ENCODE data around the gene KRT76.
"Not testable (repeated sequence)": the region's sequence is repeated elsewhere in the genome, so short reads cannot be mapped to it uniquely, and the experiment has no call there.

KRT76 gene

GRCh38 chr12:52765702-52766101, 11.4 kb downstream of the KRT76 start:
- TF ChIP-seq CTCF (IDR thresholded peaks at IDR 0.05; ENCODE audit: borderline replicate concordance, insufficient read depth, low read depth, low read length) = no peak
- H3K4me3 ChIP-seq (ENCODE audit: low read depth, low read length) = no peak overlapping the region

GRCh38 chr12:52763991-52764390, 13.2 kb downstream of the KRT76 start:
- H3K4me3 ChIP-seq (ENCODE audit: low read depth, low read length) = no peak overlapping the region
- no peak for TF ChIP-seq CTCF (IDR thresholded peaks at IDR 0.05; ENCODE audit: borderline replicate concordance, insufficient read depth, low read depth, low read length)

- no peak for TF ChIP-seq CTCF (IDR thresholded peaks at IDR 0.05; ENCODE audit: borderline replicate concordance, insufficient read depth, low read depth, low read length)
- no peak overlapping the region for H3K4me3 ChIP-seq (ENCODE audit: low read depth, low read length)
Observed at GRCh38 chr12:52763036-52763659, 14.0 kb downstream of the KRT76 start.

- no peak overlapping the region for H3K4me3 ChIP-seq (ENCODE audit: low read depth, low read length)
- TF ChIP-seq CTCF (IDR thresholded peaks at IDR 0.05; ENCODE audit: borderline replicate concordance, insufficient read depth, low read depth, low read length) = no peak
Observed at GRCh38 chr12:52761802-52762201, 15.3 kb downstream of the KRT76 start.

- H3K4me3 ChIP-seq (ENCODE audit: low read depth, low read length) = not testable (repeated sequence)
Observed at GRCh38 chr12:52761218-52761617, 15.9 kb downstream of the KRT76 start.

GRCh38 chr12:52760623-52761022, 16.5 kb downstream of the KRT76 start:
- no peak overlapping the region for H3K4me3 ChIP-seq (ENCODE audit: low read depth, low read length)
- no peak for TF ChIP-seq CTCF (IDR thresholded peaks at IDR 0.05; ENCODE audit: borderline replicate concordance, insufficient read depth, low read depth, low read length)

GRCh38 chr12:52759695-52760094, 17.4 kb downstream of the KRT76 start:
- H3K4me3 ChIP-seq (ENCODE audit: low read depth, low read length) = no peak overlapping the region
- TF ChIP-seq CTCF (IDR thresholded peaks at IDR 0.05; ENCODE audit: borderline replicate concordance, insufficient read depth, low read depth, low read length) = no peak

- TF ChIP-seq CTCF (IDR thresholded peaks at IDR 0.05; ENCODE audit: borderline replicate concordance, insufficient read depth, low read depth, low read length) = no peak
- no peak overlapping the region for H3K4me3 ChIP-seq (ENCODE audit: low read depth, low read length)
Observed at GRCh38 chr12:52759218-52759617, 17.9 kb downstream of the KRT76 start.
